ENCODE results near the gene PEAK3. TPM values are rescaled to one million over a fixed set of nuclear protein-coding genes. Genes with fewer than 3 reads are reported as not detected.
A peak's percentile ranks its signal among the peaks of the same experiment; 100 is the strongest.

The PEAK3 gene
- total and polyA plus RNA-seq, 9 of the 15 experiments (the other 6 are each of a cell fraction or from before 2014, with no cell fraction given) = 0.07 to 0.40 TPM; not detected in 7

- no peak for TF ChIP-seq RBM34 (IDR thresholded peaks at IDR 0.05; ENCODE audit: borderline replicate concordance, insufficient read depth, low read length)
- TF ChIP-seq RBM25 (IDR thresholded peaks at IDR 0.05; ENCODE audit: low read depth, low read length, severe bottlenecking) = peak; percentile 53
- TF ChIP-seq ZNF79 (CRISPR knock-in tag; IDR thresholded peaks at IDR 0.05; ENCODE audit: low read depth) = no peak
- no peak for TF ChIP-seq ZKSCAN3 (CRISPR knock-in tag; IDR thresholded peaks at IDR 0.05)
- TF ChIP-seq GMEB1 (CRISPR knock-in tag; IDR thresholded peaks at IDR 0.05) = no peak
- TF ChIP-seq TCF3 (CRISPR knock-in tag; IDR thresholded peaks at IDR 0.05) = no peak
- no peak for TF ChIP-seq ETV6 (IDR thresholded peaks at IDR 0.05; ENCODE audit: borderline replicate concordance in 1 of 2, low read depth in 2 of 2, low read length in 1 of 2)
- no peak for TF ChIP-seq ETV6 (CRISPR knock-in tag; IDR thresholded peaks at IDR 0.05; ENCODE audit: borderline replicate concordance)
- no peak for TF ChIP-seq ELF4 (CRISPR knock-in tag; IDR thresholded peaks at IDR 0.05)
- no peak for TF ChIP-seq ZNF124 (CRISPR knock-in tag; IDR thresholded peaks at IDR 0.05)
- no peak for TF ChIP-seq TEAD1 (CRISPR knock-in tag; IDR thresholded peaks at IDR 0.05)
- TF ChIP-seq ZNF324 (CRISPR knock-in tag; IDR thresholded peaks at IDR 0.05) = no peak
- no peak for TF ChIP-seq ARID4B (CRISPR knock-in tag; IDR thresholded peaks at IDR 0.05)
- no peak for TF ChIP-seq ZNF133 (CRISPR knock-in tag; IDR thresholded peaks at IDR 0.05)
- TF ChIP-seq RBFOX2 (IDR thresholded peaks at IDR 0.05; ENCODE audit: low read depth, low read length) = peak; percentile 85
- TF ChIP-seq CBX8 (IDR thresholded peaks at IDR 0.05; ENCODE audit: borderline replicate concordance, extremely low read depth, low read depth, low read length, poor library complexity, severe bottlenecking) = no peak
- no peak for TF ChIP-seq SRSF7 (optimal IDR thresholded peaks at IDR 0.05; ENCODE audit: low read depth, low read length)
- TF ChIP-seq FUS (optimal IDR thresholded peaks at IDR 0.05; ENCODE audit: low read depth, low read length) = no peak
- TF ChIP-seq SMAD3 (CRISPR knock-in tag; conservative IDR thresholded peaks at IDR 0.05) = no peak
- TF ChIP-seq SMAD4 (CRISPR knock-in tag; conservative IDR thresholded peaks at IDR 0.05) = no peak; the same call in 1 of the 2 replicates
- TF ChIP-seq U2AF2 (optimal IDR thresholded peaks at IDR 0.05; ENCODE audit: low read depth, low read length) = no peak
- no peak for TF ChIP-seq KLF1 (tag; IDR thresholded peaks at IDR 0.05)
- no peak for TF ChIP-seq ZNF197 (CRISPR knock-in tag; IDR thresholded peaks at IDR 0.05; ENCODE audit: low read depth)
- TF ChIP-seq NFXL1 (CRISPR knock-in tag; IDR thresholded peaks at IDR 0.05) = no peak
Measured at GRCh38 chr19:2237051-2237868, 44.7 kb downstream of the PEAK3 start (continued).
